ENCODE measurements around the gene LRRC61.
"Not testable (repeated sequence)": the region's sequence is repeated elsewhere in the genome, so short reads cannot be mapped to it uniquely, and the experiment has no call there.

LRRC61 gene

GRCh38 chr7:150376560-150376959 lies 53.4 kb downstream of the LRRC61 start:
- peak in 2 of 42 donors; percentile 12 to 23 for DNase-seq
- intact Hi-C loops (cut with DNase I), result loop anchor here (10.0 kb wide), 2 partner anchors 502 to 662 kb away; partner anchors contain the start of gene ATP6V0E2

- DNase-seq, result peak in 1 of 42 donors; percentile 18
- intact Hi-C loops (cut with DNase I), result loop anchor here (10.0 kb wide), 2 partner anchors 502 to 662 kb away; partner anchors contain the start of gene ATP6V0E2
Observed at GRCh38 chr7:150377196-150377595, 54.0 kb downstream of the LRRC61 start.

- intact Hi-C loops (cut with DNase I), result loop anchor here (10.0 kb wide), 2 partner anchors 503 to 663 kb away; partner anchors contain the start of gene ATP6V0E2
Observed at GRCh38 chr7:150377635-150378034, 54.5 kb downstream of the LRRC61 start.

GRCh38 chr7:150378115-150378852 lies 55.1 kb downstream of the LRRC61 start:
- intact Hi-C loops (cut with DNase I), result loop anchor here (10.0 kb wide), 2 partner anchors 503 to 663 kb away; partner anchors contain the start of gene ATP6V0E2

More at GRCh38 chr7:150377635-150378034, 54.5 kb downstream of the LRRC61 start:
- peak in 1 of 42 donors; percentile 10 for DNase-seq

GRCh38 chr7:150378853-150379440 lies 55.8 kb downstream of the LRRC61 start, which contains the start of gene ZNF775:
Gene ZNF775 (plus strand): TSS chr7:150379330. CDS start chr7:150388471, 9,141 bp downstream.
- DNase-seq, result peak; percentile 88 to 98 (median 96)
- intact Hi-C loops (cut with DNase I), result loop anchor here (10.0 kb wide), 2 partner anchors 504 to 664 kb away; partner anchors contain the start of gene ATP6V0E2

More at GRCh38 chr7:150378115-150378852, 55.1 kb downstream of the LRRC61 start:
- peak in 38 of 42 donors; percentile 47 to 82 (median 65) for DNase-seq

GRCh38 chr7:150379441-150380379 lies 56.6 kb downstream of the LRRC61 start:
- DNase-seq, result peak in 16 of 42 donors; percentile 28 to 71 (median 40)

GRCh38 chr7:150380463-150380862 lies 57.3 kb downstream of the LRRC61 start:
- DNase-seq, result peak in 5 of 42 donors; percentile 10 to 40 (median 26)
- intact Hi-C loops (cut with DNase I), result no loop called here

More at GRCh38 chr7:150379441-150380379, 56.6 kb downstream of the LRRC61 start:
- intact Hi-C loops (cut with DNase I), result loop anchor here (10.0 kb wide), 2 partner anchors 505 to 665 kb away; partner anchors contain the start of gene ATP6V0E2

GRCh38 chr7:150381096-150381495 lies 57.9 kb downstream of the LRRC61 start:
- intact Hi-C loops (cut with DNase I), result no loop called here

GRCh38 chr7:150381785-150382122 lies 58.6 kb downstream of the LRRC61 start:
- intact Hi-C loops (cut with DNase I), result no loop called here
- DNase-seq, result peak in 2 of 42 donors; percentile 14 to 33

More at GRCh38 chr7:150381096-150381495, 57.9 kb downstream of the LRRC61 start:
- DNase-seq, result peak in 4 of 42 donors; percentile 10 to 23 (median 17)

- intact Hi-C loops (cut with DNase I), result no loop called here
- DNase-seq, result peak in 29 of 42 donors; percentile 23 to 80 (median 62)
Observed at GRCh38 chr7:150382123-150382843, 59.1 kb downstream of the LRRC61 start.

GRCh38 chr7:150382844-150383225 lies 59.7 kb downstream of the LRRC61 start:
- intact Hi-C loops (cut with DNase I), result no loop called here
- no peak for DNase-seq

GRCh38 chr7:150383710-150384397 lies 60.7 kb downstream of the LRRC61 start:
- DNase-seq, result peak; percentile 88 to 100 (median 97)
- intact Hi-C loops (cut with DNase I), result no loop called here

- peak in 9 of 42 donors; percentile 5 to 46 (median 21) for DNase-seq
Observed at GRCh38 chr7:150384406-150385301, 61.5 kb downstream of the LRRC61 start.

GRCh38 chr7:150385302-150385723 lies 62.2 kb downstream of the LRRC61 start:
- intact Hi-C loops (cut with DNase I), result no loop called here
- peak in 8 of 42 donors; percentile 5 to 41 (median 27) for DNase-seq

More at GRCh38 chr7:150384406-150385301, 61.5 kb downstream of the LRRC61 start:
- intact Hi-C loops (cut with DNase I), result no loop called here

GRCh38 chr7:150385884-150386283 lies 62.7 kb downstream of the LRRC61 start:
- DNase-seq, result peak in 2 of 42 donors; percentile 1 to 21
- intact Hi-C loops (cut with DNase I), result not testable (repeated sequence)

Data from head of caudate nucleus (tissue), 42 donors.